GM10248 (cell line): Measurements from ENCODE around the gene DHDDS.
"Not testable (repeated sequence)": the region's sequence is repeated elsewhere in the genome, so short reads cannot be mapped to it uniquely, and the experiment has no call there.

Experiments used
- CTCF ChIA-PET: fragments of 300-600 bp; sonication (Branson Sonifier 250); formaldehyde crosslinking; extraction: SDS; loops from one replicate; lab custom pipeline; 2021; ENCODE audit warnings: antibody characterized with exemption; lab: Yijun Ruan, JAX
- POLR2A ChIA-PET: fragments of 350-650 bp; sonication (Branson Sonifier 250); formaldehyde crosslinking; extraction: SDS; loops from one replicate; lab custom pipeline; 2020; ENCODE audit warnings: antibody characterized with exemption; lab: Yijun Ruan, JAX
- DNase-seq: peaks from one replicate; pipeline ENCODE4 v3.0.0; 2012; ENCODE audit errors: extremely low spot score
- CTCF ChIP-seq: IDR thresholded peaks from 2 replicates; pipeline ENCODE4 v1.5.1; 2012; ENCODE audit warnings: mild to moderate bottlenecking, low read depth; ENCODE audit errors: extremely low read depth, missing control alignments, control extremely low read depth

DHDDS gene

GRCh38 chr1:26431979-26432695, at the start of gene DHDDS:
Gene DHDDS, plus strand, starts transcription at chr1:26432321. Its CDS starts 625 bp downstream, at chr1:26432946.
- ChIA-PET POLR2A (interaction anchor here (0.6 to 1.1 kb wide), 3 partner anchors 39 to 815 kb away, joined by 4 to 6 read pairs (median 5); no protein-coding TSS in a partner anchor), CTCF (interaction anchor here (0.7 to 10.9 kb wide), 8 partner anchors 15 to 287 kb away, joined by 3 to 95 read pairs (median 4); partner anchors contain the start of genes CEP85 and ZNF593)
- peak; percentile 99 for DNase-seq
- no peak for TF ChIP-seq CTCF

GRCh38 chr1:26384076-26384475, 48.0 kb upstream of the DHDDS start:
- TF ChIP-seq CTCF = no peak
- POLR2A ChIA-PET = no interaction called here
- CTCF ChIA-PET = no interaction called here
- no peak for DNase-seq

DNA sequence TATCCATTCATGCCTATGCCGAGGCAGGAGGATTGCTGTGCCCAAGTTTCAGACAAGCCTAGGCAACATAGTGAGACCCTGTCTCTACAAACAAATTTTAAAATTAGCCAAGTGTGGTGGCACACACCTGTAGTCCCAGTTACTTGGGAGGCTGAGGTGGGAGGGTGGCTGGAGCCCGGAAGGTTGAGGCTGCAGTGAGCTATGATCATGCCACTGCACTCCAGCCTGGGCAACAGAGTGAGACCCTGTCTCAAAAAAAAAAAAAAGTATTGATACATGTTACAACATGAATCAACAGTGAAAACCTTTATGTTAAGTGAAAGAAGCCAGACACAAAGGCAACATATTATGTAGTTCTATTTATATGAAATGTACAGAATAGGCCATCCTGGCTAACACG, 47.1 kb upstream of the DHDDS start:
- DNase-seq, POLR2A ChIA-PET, CTCF ChIA-PET: not testable (repeated sequence)

DNA sequence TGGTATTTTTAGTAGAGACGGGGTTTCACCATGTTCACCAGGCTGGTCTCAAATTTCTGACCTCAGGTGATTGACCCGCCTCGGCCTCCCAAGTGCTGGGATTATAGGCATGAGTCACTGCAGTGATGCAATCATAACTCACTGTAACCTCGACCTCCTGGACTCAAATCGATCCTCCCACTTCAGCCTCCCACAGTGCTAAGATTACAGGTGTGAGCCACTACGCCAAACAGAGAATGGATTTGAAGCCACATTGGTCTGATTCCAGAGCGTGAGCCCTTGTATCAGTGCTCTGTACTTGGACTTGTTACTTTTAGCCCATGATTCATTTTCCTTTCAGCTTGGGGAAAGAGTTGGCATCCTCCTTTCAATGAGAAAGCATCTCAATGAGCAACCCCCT, 44.7 kb upstream of the DHDDS start:
- TF ChIP-seq CTCF = no peak
- DNase-seq = no peak
- ChIA-PET POLR2A (no interaction called here), CTCF (no interaction called here)

GRCh38 chr1:26388791-26389445, 43.2 kb upstream of the DHDDS start:
- CTCF ChIA-PET = interaction anchor here (1.4 to 1.7 kb wide), 2 partner anchors 24 to 67 kb away, joined by 3 read pairs; no protein-coding TSS in a partner anchor
- POLR2A ChIA-PET = no interaction called here
- no peak for DNase-seq
- TF ChIP-seq CTCF = no peak

DNA sequence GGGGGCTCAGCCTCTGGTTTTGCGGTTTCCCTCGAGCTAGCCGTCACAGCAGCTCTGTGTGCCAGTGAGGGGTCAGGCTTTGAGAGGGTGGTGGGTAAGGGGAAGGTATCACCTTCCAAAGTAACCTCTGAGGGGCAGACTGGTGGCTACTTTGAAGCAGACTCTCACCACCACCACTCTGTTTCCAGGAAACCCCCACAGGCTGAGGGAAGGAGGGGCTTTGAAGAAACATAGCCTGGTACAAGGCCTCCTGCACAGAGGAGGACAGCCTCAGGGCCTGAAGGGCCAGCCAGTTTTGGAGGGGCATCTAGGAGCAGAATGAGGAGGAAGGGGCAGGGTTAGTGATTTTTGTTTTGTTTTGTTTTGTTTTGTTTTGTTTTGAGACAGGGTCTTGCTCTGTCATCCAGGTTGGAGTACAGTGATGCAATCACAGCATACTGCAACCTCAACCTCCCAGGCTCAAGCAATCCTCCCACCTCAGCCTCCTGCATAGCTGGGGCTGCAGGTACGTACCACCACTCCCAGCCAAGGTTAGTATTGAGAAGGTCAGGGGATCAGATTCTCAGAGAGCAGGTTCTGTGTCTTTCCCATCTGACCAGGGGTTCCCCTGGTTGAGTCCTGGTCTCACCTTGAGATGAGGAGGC, 42.4 kb upstream of the DHDDS start:
- TF ChIP-seq CTCF = no peak
- no peak for DNase-seq
- ChIA-PET CTCF (interaction anchor here (1.4 to 1.8 kb wide), 4 partner anchors 25 to 149 kb away, joined by 3 to 6 read pairs (median 4); no protein-coding TSS in a partner anchor), POLR2A (interaction anchor here (0.6 kb wide), 1 partner anchor 57 kb away, joined by 3 read pairs; no protein-coding TSS in a partner anchor)
